RPMI7951 (cell line): ENCODE measurements around the gene ZSCAN12. TPM values are rescaled to one million over a fixed set of nuclear protein-coding genes. Genes with fewer than 3 reads are reported as not detected.
"Not testable (repeated sequence)": the region's sequence is repeated elsewhere in the genome, so short reads cannot be mapped to it uniquely, and the experiment has no call there.

Experiments used
- DNase-seq: peaks from one replicate; pipeline ENCODE4 v3.0.0-alpha.2; 2012; ENCODE audit warnings: low read depth
- total RNA-seq: library from RNA; depleted of rRNA; stranded (reverse); fragments of >200 nt; shearing (Covaris generic); gene quantifications from 2 replicates; pipeline ENCODE4 v1.2.3, GENCODE V29; 2014

ZSCAN12 gene
- total RNA-seq, 1 experiment from 2014 or later = 5.3 TPM

GRCh38 chr6:28393912-28394662 lies 5.5 kb downstream of the ZSCAN12 start:
- DNase-seq = peak; percentile 13

- no peak for DNase-seq
These were observed 8.9 kb downstream of the ZSCAN12 start for GRCh38 chr6:28390688-28391087.

- DNase-seq = no peak
These were observed 15.4 kb downstream of the ZSCAN12 start for GRCh38 chr6:28384143-28384533.

GRCh38 chr6:28383235-28384142 lies 16.1 kb downstream of the ZSCAN12 start:
- no peak for DNase-seq

- DNase-seq = peak; percentile 50
These were observed 19.2 kb downstream of the ZSCAN12 start for GRCh38 chr6:28380381-28380780.

GRCh38 chr6:28378644-28379043 lies 20.9 kb downstream of the ZSCAN12 start:
- DNase-seq = no peak

GRCh38 chr6:28377879-28378278 lies 21.7 kb downstream of the ZSCAN12 start:
- no peak for DNase-seq

GRCh38 chr6:28373925-28374324 lies 25.6 kb downstream of the ZSCAN12 start:
- no peak for DNase-seq

GRCh38 chr6:28371706-28372451 lies 27.7 kb downstream of the ZSCAN12 start:
- DNase-seq = no peak

GRCh38 chr6:28371280-28371679 lies 28.3 kb downstream of the ZSCAN12 start:
- DNase-seq = no peak

GRCh38 chr6:28370440-28370839 lies 29.1 kb downstream of the ZSCAN12 start:
- DNase-seq = no peak

GRCh38 chr6:28369463-28369862 lies 30.1 kb downstream of the ZSCAN12 start:
- DNase-seq = no peak

- DNase-seq = no peak
These were observed 31.0 kb downstream of the ZSCAN12 start for GRCh38 chr6:28368522-28368921.

- DNase-seq = not testable (repeated sequence)
These were observed 34.0 kb downstream of the ZSCAN12 start for GRCh38 chr6:28365590-28365989.

- no peak for DNase-seq
These were observed 38.6 kb downstream of the ZSCAN12 start for GRCh38 chr6:28360961-28361360.

GRCh38 chr6:28359562-28359961 lies 40.0 kb downstream of the ZSCAN12 start:
- DNase-seq = not testable (repeated sequence)

GRCh38 chr6:28357036-28357435 lies 42.5 kb downstream of the ZSCAN12 start:
- DNase-seq = no peak

GRCh38 chr6:28356666-28357020 lies 42.9 kb downstream of the ZSCAN12 start:
- no peak for DNase-seq

GRCh38 chr6:28355743-28356665 lies 43.5 kb downstream of the ZSCAN12 start:
- peak; percentile 88 for DNase-seq

GRCh38 chr6:28354688-28355554 lies 44.6 kb downstream of the ZSCAN12 start:
- no peak for DNase-seq
